GM12872 (cell line): Measurements from ENCODE around the gene DOCK2.

ENCODE experiments used
- TF ChIP-seq, protein P1 (sequence below): IDR thresholded peaks from 3 replicates; pipeline ENCODE4 v1.5.1; 2011; ENCODE audit warnings: low read depth, mild to moderate bottlenecking, low read length, moderate library complexity; ENCODE audit not compliant: insufficient read depth

DOCK2 gene

DNA sequence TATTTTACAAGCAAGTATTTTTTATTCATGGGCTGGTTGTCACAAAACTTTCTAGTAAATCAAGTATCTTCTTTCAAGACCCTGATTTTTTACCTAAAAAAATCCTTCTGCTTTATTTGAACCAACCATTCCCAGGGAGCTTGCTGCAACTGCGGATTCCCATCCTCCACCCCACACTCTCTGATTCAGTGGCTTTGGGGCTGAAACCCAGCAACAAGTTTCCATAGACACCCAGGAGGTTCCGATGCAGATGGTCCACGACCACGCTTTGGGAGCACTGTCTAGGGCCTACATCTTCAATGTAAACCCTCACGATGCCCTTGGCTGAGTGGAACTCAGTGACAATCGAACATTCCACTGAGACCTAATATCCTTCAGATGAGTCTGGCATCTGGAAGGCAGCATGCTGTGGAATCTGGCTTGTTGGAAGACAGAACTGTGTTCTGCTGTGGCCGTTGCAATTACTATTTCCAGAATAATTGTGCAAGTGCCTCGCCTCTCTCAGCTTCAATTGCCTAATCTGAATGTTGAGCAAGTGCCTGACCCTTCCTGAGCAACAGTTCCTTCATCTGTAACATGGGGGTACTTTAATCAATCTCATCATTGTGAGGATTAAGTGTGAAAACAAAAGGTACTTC, 238.1 kb downstream of the DOCK2 start:
- TF ChIP-seq, protein P1, sequence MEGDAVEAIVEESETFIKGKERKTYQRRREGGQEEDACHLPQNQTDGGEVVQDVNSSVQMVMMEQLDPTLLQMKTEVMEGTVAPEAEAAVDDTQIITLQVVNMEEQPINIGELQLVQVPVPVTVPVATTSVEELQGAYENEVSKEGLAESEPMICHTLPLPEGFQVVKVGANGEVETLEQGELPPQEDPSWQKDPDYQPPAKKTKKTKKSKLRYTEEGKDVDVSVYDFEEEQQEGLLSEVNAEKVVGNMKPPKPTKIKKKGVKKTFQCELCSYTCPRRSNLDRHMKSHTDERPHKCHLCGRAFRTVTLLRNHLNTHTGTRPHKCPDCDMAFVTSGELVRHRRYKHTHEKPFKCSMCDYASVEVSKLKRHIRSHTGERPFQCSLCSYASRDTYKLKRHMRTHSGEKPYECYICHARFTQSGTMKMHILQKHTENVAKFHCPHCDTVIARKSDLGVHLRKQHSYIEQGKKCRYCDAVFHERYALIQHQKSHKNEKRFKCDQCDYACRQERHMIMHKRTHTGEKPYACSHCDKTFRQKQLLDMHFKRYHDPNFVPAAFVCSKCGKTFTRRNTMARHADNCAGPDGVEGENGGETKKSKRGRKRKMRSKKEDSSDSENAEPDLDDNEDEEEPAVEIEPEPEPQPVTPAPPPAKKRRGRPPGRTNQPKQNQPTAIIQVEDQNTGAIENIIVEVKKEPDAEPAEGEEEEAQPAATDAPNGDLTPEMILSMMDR = no peak

DNA sequence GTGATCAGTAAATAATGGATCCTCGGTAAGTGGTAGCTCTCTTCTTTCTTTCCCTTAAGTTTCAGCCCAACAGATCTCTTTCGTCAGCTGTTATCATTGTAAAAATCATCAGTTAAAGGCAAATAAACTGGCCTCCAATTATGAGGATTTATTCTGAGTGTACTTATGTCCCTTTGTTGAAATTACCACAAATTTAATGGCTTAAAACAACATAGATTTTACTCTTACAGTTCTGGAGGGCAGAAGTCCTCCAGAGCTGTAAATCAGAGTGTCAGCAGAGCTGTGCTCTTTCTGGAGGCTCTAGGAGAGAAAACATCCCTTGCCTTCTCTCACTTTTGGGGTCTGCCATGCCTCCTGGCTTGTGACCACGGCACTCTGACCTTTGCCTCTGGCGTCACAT, 238.7 kb downstream of the DOCK2 start:
- TF ChIP-seq, protein P1 = no peak

DNA sequence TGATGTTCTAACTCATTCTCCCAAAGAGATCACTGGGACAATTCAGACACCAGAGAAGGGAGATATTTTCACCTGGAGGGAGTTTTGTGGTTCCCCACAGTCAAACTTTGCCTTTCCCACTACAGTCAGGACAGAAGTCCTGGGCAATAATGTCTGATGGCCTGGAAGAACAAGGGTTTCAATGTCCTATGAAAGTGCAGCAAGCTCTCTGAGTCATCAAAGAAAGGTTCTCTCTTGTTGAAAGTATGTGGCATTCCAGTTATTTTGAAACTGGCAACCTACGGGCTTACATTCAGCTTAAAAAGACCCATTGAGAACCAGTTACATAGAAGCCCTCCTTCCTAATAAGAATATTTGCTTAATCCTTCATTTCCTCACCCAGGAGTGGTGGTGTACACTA, 239.3 kb downstream of the DOCK2 start:
- TF ChIP-seq, protein P1 = no peak

DNA sequence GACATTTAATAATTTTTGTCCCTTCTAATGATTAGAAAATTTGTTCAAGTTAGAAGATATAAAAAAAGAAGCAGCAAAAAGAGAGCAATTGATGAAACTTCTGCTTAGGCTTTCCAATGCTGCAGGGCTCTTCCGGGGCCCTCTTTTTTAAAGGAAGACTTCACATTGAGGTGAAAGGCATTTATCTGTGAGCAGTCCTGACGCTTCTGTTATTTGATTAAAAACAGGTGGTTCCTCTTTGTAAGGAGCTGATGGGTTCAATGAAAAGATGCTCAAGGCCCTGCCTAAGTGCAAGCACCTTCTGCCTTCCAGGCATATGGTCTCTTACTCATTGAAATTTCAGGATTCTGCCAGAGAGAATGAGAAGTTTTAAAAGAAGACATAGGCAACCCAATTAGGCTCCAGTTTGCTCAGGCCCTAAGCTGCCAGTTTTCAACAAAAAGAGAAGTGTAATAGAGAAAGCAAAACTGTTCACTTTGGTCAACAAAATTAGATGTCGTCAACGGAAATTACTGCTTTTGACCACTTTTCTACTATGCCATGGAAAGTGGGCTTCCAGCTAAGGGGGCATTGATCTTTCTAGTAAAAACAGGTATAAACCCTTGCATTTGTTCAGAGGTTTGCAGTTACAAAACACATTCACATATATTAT, 243.1 kb downstream of the DOCK2 start:
- TF ChIP-seq, protein P1 = no peak

DNA sequence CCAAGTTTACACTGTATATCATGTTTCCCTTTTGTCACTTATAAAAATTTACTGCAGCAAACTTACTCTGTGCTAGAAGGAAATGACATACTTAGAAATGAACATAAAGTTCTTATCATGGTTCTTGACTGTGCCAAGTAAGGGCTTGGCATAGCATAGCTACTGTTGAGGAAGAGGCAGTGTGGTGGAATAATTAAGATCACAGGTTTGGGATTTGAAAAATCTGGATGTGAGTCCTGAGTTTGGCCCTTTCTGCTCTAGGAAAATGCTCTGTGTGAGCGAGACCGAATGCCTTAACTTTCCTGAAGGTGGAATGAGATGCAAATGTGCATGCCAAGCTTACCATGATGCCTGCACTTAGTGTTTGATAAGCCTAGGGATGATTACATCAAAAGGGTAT, 243.7 kb downstream of the DOCK2 start:
- TF ChIP-seq, protein P1 = no peak

DNA sequence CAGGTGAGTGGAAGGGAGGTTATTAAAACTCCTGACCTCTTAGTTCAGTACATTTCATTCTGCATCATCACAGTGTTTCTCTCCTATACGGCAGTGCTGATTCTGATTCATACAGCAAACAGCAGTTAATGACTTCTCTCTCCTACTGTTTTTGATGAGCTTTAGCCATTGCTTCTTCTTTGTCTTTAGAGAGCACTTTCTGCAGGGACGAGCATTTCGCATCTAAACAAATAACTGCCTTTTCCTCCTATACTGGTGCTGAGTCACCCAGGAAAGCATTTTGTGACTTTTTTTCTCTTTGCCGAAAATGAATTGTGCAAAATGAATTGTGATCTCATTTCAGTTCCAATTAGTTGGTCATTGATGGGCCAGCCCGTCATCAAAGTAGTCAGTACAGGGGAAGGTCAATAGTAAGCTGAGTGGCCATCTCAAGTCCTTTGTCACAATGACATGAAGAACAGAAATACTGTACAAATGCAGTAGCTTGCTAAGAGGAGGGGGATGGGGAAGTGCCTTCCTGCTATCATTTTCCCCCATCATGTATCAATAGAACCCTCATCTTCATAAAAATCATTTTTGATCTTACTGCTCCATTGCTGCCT, 244.7 kb downstream of the DOCK2 start:
- TF ChIP-seq, protein P1 = no peak

DNA sequence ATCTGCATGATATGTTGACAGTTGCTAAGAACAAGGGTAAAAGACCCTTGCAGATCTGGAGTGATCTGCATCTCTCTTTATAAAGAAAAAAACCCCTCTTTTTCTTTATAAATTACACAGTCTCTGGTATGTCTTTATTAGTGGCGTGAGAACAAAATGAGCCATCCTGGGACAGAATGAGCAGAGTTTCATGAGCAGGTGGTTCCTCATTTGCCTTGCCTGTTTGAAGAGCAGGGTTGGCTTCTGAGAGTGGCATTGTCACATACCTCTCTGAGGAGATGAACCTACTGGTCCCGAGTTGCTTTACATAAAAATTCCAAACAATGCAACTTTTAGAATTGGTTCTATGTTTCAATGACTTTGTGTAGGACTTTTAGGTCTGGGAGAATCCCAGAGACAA, 249.0 kb downstream of the DOCK2 start:
- TF ChIP-seq, protein P1 = no peak
